ENCODE measurements around the gene RAB33A. TPM values are rescaled to one million over a fixed set of nuclear protein-coding genes. Genes with fewer than 3 reads are reported as not detected.

The RAB33A gene
- total RNA-seq, 1 donor from 2014 or later: 13.3 TPM

- H3K9me3 Mint-ChIP-seq (ENCODE audit: unreplicated experiment): no peaks in the 10 kb centered on the region
- no peak overlapping the region for H3K27ac Mint-ChIP-seq (ENCODE audit: unreplicated experiment)
- H3K4me3 Mint-ChIP-seq (ENCODE audit: unreplicated experiment): no peak overlapping the region
- no peaks in the 10 kb centered on the region for H3K27me3 Mint-ChIP-seq (ENCODE audit: unreplicated experiment)
- DNase-seq: no peak
- no peaks in the 10 kb centered on the region for H3K4me1 Mint-ChIP-seq (ENCODE audit: low read depth, unreplicated experiment)
- no peaks in the 10 kb centered on the region for H3K36me3 Mint-ChIP-seq (ENCODE audit: unreplicated experiment)
- TF ChIP-seq CTCF (IDR thresholded peaks at IDR 0.05; ENCODE audit: partially characterized antibody, unreplicated experiment): no peak
Measured at GRCh38 chrX:130136496-130136895, 35.3 kb upstream of the RAB33A start.

GRCh38 chrX:130136961-130137360, 34.8 kb upstream of the RAB33A start:
- DNase-seq: no peak
- no peak overlapping the region for H3K4me3 Mint-ChIP-seq (ENCODE audit: unreplicated experiment)
- H3K27ac Mint-ChIP-seq (ENCODE audit: unreplicated experiment): no peak overlapping the region
- no peaks in the 10 kb centered on the region for H3K4me1 Mint-ChIP-seq (ENCODE audit: low read depth, unreplicated experiment)
- no peak for TF ChIP-seq CTCF (IDR thresholded peaks at IDR 0.05; ENCODE audit: partially characterized antibody, unreplicated experiment)
- H3K36me3 Mint-ChIP-seq (ENCODE audit: unreplicated experiment): no peaks in the 10 kb centered on the region
- H3K27me3 Mint-ChIP-seq (ENCODE audit: unreplicated experiment): no peaks in the 10 kb centered on the region
- H3K9me3 Mint-ChIP-seq (ENCODE audit: unreplicated experiment): no peaks in the 10 kb centered on the region

GRCh38 chrX:130139474-130140201, 32.1 kb upstream of the RAB33A start:
- no peak overlapping the region for H3K4me3 Mint-ChIP-seq (ENCODE audit: unreplicated experiment)
- peaks cover 3% of the 10 kb centered on the region for H3K9me3 Mint-ChIP-seq (ENCODE audit: unreplicated experiment)
- no peak for TF ChIP-seq CTCF (IDR thresholded peaks at IDR 0.05; ENCODE audit: partially characterized antibody, unreplicated experiment)
- no peaks in the 10 kb centered on the region for H3K27me3 Mint-ChIP-seq (ENCODE audit: unreplicated experiment)
- DNase-seq: no peak
- H3K36me3 Mint-ChIP-seq (ENCODE audit: unreplicated experiment): no peaks in the 10 kb centered on the region
- no peak overlapping the region for H3K27ac Mint-ChIP-seq (ENCODE audit: unreplicated experiment)
- H3K4me1 Mint-ChIP-seq (ENCODE audit: low read depth, unreplicated experiment): no peaks in the 10 kb centered on the region

GRCh38 chrX:130144509-130144908, 27.3 kb upstream of the RAB33A start:
- Mint-ChIP-seq H3K9me3 (ENCODE audit: unreplicated experiment) (peaks cover 3% of the 10 kb centered on the region), H3K4me3 (ENCODE audit: unreplicated experiment) (no peak overlapping the region), H3K4me1 (ENCODE audit: low read depth, unreplicated experiment) (no peaks in the 10 kb centered on the region), H3K27me3 (ENCODE audit: unreplicated experiment) (no peaks in the 10 kb centered on the region), H3K36me3 (ENCODE audit: unreplicated experiment) (no peaks in the 10 kb centered on the region), H3K27ac (ENCODE audit: unreplicated experiment) (no peak overlapping the region)
- TF ChIP-seq CTCF (IDR thresholded peaks at IDR 0.05; ENCODE audit: partially characterized antibody, unreplicated experiment): no peak
- no peak for DNase-seq

GRCh38 chrX:130145123-130145522, 26.6 kb upstream of the RAB33A start:
- no peaks in the 10 kb centered on the region for H3K36me3 Mint-ChIP-seq (ENCODE audit: unreplicated experiment)
- no peak overlapping the region for H3K27ac Mint-ChIP-seq (ENCODE audit: unreplicated experiment)
- no peaks in the 10 kb centered on the region for H3K27me3 Mint-ChIP-seq (ENCODE audit: unreplicated experiment)
- no peak for DNase-seq
- H3K9me3 Mint-ChIP-seq (ENCODE audit: unreplicated experiment): peaks cover 3% of the 10 kb centered on the region
- no peaks in the 10 kb centered on the region for H3K4me1 Mint-ChIP-seq (ENCODE audit: low read depth, unreplicated experiment)
- TF ChIP-seq CTCF (IDR thresholded peaks at IDR 0.05; ENCODE audit: partially characterized antibody, unreplicated experiment): no peak
- no peak overlapping the region for H3K4me3 Mint-ChIP-seq (ENCODE audit: unreplicated experiment)

Data from glutamatergic neuron (in vitro differentiated cells).